GM23338 (cell line): ENCODE data around the gene VCL.

Experiments used
- CREB1 ChIP-seq: fragments of 250-450 bp; sonication (Bioruptor Pico); IDR thresholded peaks from 2 replicates; pipeline ENCODE4 v1.5.0; 2020; ENCODE audit warnings: low read depth, mild to moderate bottlenecking, moderate library complexity
- CTCF ChIP-seq, 2 experiments: fragments of 200-600 bp in 1 of 2; sonication (generic) in 1 of 2; conservative IDR thresholded peaks; 2 replicates each; pipeline versions ENCODE4 v1.5.1 to v1.6.1; 2016 to 2017; ENCODE audit warnings: antibody characterized with exemption in 2 of 2, low read depth in 2 of 2, mild to moderate bottlenecking in 2 of 2, moderate library complexity in 1 of 2
- EZH2 ChIP-seq: fragments of 200-600 bp; sonication (generic); IDR thresholded peaks from one replicate; pipeline ENCODE4 v1.8.0; 2017; ENCODE audit warnings: antibody characterized with exemption, mild to moderate bottlenecking, low read depth; ENCODE audit not compliant: unreplicated experiment
- EZH2phosphoT487 ChIP-seq: fragments of 200-600 bp; sonication (generic); IDR thresholded peaks from one replicate; pipeline ENCODE4 v1.8.1; 2018; ENCODE audit warnings: antibody characterized with exemption; ENCODE audit not compliant: unreplicated experiment
- NANOG ChIP-seq: IDR thresholded peaks from 2 replicates; pipeline ENCODE4 v1.6.1; 2016; ENCODE audit warnings: antibody characterized with exemption, borderline replicate concordance
- POLR2AphosphoS5 ChIP-seq: IDR thresholded peaks from 2 replicates; pipeline ENCODE4 v1.6.1; 2016; ENCODE audit warnings: antibody characterized with exemption, low read depth
- REST ChIP-seq: IDR thresholded peaks from one replicate; pipeline ENCODE4 v1.6.1; 2018; ENCODE audit warnings: antibody characterized with exemption; ENCODE audit not compliant: unreplicated experiment
- STAT1 ChIP-seq: IDR thresholded peaks from one replicate; pipeline ENCODE4 v1.6.1; 2016; ENCODE audit warnings: antibody characterized with exemption; ENCODE audit not compliant: unreplicated experiment
- ZNF331 ChIP-seq: fragments of 250-450 bp; sonication (Bioruptor Pico); IDR thresholded peaks from 2 replicates; pipeline ENCODE4 v1.5.0; 2020; ENCODE audit warnings: low read depth, mild to moderate bottlenecking, moderate library complexity
- TF ChIP-seq, protein P1 (sequence below): fragments of 250-450 bp; sonication (Bioruptor Pico); IDR thresholded peaks from 2 replicates; pipeline ENCODE4 v1.5.0; 2020; ENCODE audit warnings: mild to moderate bottlenecking, moderate library complexity

GRCh38 chr10:74051736-74052342 is 53.9 kb downstream of the VCL start:
- TF ChIP-seq EZH2 (no peak), CTCF (conservative IDR thresholded peaks at IDR 0.05; ENCODE audit: low read depth in 2 of 2) (no peak), REST (no peak), POLR2AphosphoS5 (no peak), ZNF331 (CRISPR knock-in tag) (no peak), EZH2phosphoT487 (no peak), NANOG (no peak), STAT1 (no peak), CREB1 (CRISPR knock-in tag) (no peak)
- TF ChIP-seq, protein P1, sequence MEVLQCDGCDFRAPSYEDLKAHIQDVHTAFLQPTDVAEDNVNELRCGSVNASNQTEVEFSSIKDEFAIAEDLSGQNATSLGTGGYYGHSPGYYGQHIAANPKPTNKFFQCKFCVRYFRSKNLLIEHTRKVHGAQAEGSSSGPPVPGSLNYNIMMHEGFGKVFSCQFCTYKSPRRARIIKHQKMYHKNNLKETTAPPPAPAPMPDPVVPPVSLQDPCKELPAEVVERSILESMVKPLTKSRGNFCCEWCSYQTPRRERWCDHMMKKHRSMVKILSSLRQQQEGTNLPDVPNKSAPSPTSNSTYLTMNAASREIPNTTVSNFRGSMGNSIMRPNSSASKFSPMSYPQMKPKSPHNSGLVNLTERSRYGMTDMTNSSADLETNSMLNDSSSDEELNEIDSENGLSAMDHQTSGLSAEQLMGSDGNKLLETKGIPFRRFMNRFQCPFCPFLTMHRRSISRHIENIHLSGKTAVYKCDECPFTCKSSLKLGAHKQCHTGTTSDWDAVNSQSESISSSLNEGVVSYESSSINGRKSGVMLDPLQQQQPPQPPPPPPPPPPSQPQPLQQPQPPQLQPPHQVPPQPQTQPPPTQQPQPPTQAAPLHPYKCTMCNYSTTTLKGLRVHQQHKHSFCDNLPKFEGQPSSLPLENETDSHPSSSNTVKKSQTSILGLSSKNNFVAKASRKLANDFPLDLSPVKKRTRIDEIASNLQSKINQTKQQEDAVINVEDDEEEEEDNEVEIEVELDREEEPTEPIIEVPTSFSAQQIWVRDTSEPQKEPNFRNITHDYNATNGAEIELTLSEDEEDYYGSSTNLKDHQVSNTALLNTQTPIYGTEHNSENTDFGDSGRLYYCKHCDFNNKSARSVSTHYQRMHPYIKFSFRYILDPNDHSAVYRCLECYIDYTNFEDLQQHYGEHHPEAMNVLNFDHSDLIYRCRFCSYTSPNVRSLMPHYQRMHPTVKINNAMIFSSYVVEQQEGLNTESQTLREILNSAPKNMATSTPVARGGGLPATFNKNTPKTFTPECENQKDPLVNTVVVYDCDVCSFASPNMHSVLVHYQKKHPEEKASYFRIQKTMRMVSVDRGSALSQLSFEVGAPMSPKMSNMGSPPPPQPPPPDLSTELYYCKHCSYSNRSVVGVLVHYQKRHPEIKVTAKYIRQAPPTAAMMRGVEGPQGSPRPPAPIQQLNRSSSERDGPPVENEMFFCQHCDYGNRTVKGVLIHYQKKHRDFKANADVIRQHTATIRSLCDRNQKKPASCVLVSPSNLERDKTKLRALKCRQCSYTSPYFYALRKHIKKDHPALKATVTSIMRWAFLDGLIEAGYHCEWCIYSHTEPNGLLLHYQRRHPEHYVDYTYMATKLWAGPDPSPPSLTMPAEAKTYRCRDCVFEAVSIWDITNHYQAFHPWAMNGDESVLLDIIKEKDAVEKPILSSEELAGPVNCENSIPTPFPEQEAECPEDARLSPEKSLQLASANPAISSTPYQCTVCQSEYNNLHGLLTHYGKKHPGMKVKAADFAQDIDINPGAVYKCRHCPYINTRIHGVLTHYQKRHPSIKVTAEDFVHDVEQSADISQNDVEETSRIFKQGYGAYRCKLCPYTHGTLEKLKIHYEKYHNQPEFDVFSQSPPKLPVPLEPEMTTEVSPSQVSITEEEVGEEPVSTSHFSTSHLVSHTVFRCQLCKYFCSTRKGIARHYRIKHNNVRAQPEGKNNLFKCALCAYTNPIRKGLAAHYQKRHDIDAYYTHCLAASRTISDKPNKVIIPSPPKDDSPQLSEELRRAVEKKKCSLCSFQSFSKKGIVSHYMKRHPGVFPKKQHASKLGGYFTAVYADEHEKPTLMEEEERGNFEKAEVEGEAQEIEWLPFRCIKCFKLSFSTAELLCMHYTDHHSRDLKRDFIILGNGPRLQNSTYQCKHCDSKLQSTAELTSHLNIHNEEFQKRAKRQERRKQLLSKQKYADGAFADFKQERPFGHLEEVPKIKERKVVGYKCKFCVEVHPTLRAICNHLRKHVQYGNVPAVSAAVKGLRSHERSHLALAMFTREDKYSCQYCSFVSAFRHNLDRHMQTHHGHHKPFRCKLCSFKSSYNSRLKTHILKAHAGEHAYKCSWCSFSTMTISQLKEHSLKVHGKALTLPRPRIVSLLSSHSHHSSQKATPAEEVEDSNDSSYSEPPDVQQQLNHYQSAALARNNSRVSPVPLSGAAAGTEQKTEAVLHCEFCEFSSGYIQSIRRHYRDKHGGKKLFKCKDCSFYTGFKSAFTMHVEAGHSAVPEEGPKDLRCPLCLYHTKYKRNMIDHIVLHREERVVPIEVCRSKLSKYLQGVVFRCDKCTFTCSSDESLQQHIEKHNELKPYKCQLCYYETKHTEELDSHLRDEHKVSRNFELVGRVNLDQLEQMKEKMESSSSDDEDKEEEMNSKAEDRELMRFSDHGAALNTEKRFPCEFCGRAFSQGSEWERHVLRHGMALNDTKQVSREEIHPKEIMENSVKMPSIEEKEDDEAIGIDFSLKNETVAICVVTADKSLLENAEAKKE, result no peak
